GM23338 (cell line): ENCODE measurements around the gene CLDN17. TPM values are rescaled to one million over a fixed set of nuclear protein-coding genes. Genes with fewer than 3 reads are reported as not detected.

ENCODE experiments used
- ATAC-seq: fragments of 200-7000 bp; cut with Tn5 transposase; 3 replicates; pipeline ENCODE4 v1.9.1; 2020
- DNase-seq: peaks from one replicate; pipeline ENCODE4 v3.0.0-alpha.2; 2015; ENCODE audit warnings: low spot score
- H2AFZ ChIP-seq: fragments of 200-600 bp; sonication (generic); 2 replicates; pipeline ENCODE4 v1.8.0; 2016; ENCODE audit warnings: antibody characterized with exemption, mild to moderate bottlenecking, moderate library complexity
- H3F3A ChIP-seq: fragments of 200-600 bp; sonication (generic); replicated peaks from 2 replicates; pipeline ENCODE4 v1.8.0; 2017; ENCODE audit warnings: antibody characterized with exemption, mixed run types, low read depth
- H3K27ac ChIP-seq: fragments of 200-600 bp; sonication (generic); 2 replicates; pipeline ENCODE4 v1.6.1; 2016; ENCODE audit warnings: low read depth
- H3K27me3 ChIP-seq: fragments of 200-600 bp; sonication (generic); 2 replicates; pipeline ENCODE4 v1.8.0; 2016; ENCODE audit warnings: mild to moderate bottlenecking, mixed run types, moderate library complexity; ENCODE audit not compliant: insufficient read depth
- H3K36me3 ChIP-seq: fragments of 200-600 bp; sonication (generic); 2 replicates; pipeline ENCODE4 v1.8.0; 2016; ENCODE audit warnings: mild to moderate bottlenecking; ENCODE audit not compliant: insufficient read depth
- H3K4me1 ChIP-seq: fragments of 200-600 bp; sonication (generic); 2 replicates; pipeline ENCODE4 v1.8.0; 2016; ENCODE audit warnings: mild to moderate bottlenecking, moderate library complexity; ENCODE audit not compliant: insufficient read depth
- H3K4me2 ChIP-seq: fragments of 200-600 bp; sonication (generic); 2 replicates; pipeline ENCODE4 v1.7.1; 2017; ENCODE audit warnings: mixed run types
- H3K4me3 ChIP-seq: fragments of 200-600 bp; sonication (generic); 2 replicates; pipeline ENCODE4 v1.6.1; 2016; ENCODE audit warnings: mixed run types
- H3K79me2 ChIP-seq: fragments of 200-600 bp; sonication (generic); replicated peaks from 2 replicates; pipeline ENCODE4 v1.8.0; 2017; ENCODE audit warnings: mild to moderate bottlenecking; ENCODE audit not compliant: insufficient read depth
- H3K9me2 ChIP-seq: fragments of 200-600 bp; sonication (generic); 2 replicates; pipeline ENCODE4 v1.8.0; 2017; ENCODE audit not compliant: insufficient read depth
- H4K20me1 ChIP-seq: fragments of 200-600 bp; sonication (generic); replicated peaks from 2 replicates; pipeline ENCODE4 v1.8.0; 2017; ENCODE audit warnings: mild to moderate bottlenecking; ENCODE audit not compliant: insufficient read depth
- H3K27ac Mint-ChIP-seq: 2 replicates; pipeline ENCODE4 v1.8.0; 2020; ENCODE audit warnings: inconsistent platforms, mild to moderate bottlenecking, moderate library complexity, mixed read lengths
- H3K27me3 Mint-ChIP-seq: 3 replicates; pipeline ENCODE4 v1.8.0; 2022; ENCODE audit warnings: low read depth, mild to moderate bottlenecking, moderate library complexity, mixed read lengths, inconsistent platforms; ENCODE audit not compliant: insufficient read depth, poor library complexity
- H3K36me3 Mint-ChIP-seq: 3 replicates; pipeline ENCODE4 v1.8.0; 2021; ENCODE audit warnings: low read depth, mild to moderate bottlenecking, inconsistent platforms, moderate library complexity, mixed read lengths
- H3K4me1 Mint-ChIP-seq: 3 replicates; pipeline ENCODE4 v1.8.0; 2020; ENCODE audit warnings: mild to moderate bottlenecking, inconsistent platforms, mixed read lengths
- H3K4me3 Mint-ChIP-seq: 3 replicates; pipeline ENCODE4 v1.8.0; 2021; ENCODE audit warnings: moderate library complexity, mild to moderate bottlenecking, inconsistent platforms, mixed read lengths
- H3K9me3 Mint-ChIP-seq: 3 replicates; pipeline ENCODE4 v1.8.0; 2020; ENCODE audit warnings: moderate library complexity, mild to moderate bottlenecking, inconsistent platforms, mixed read lengths
- CREB1 ChIP-seq: fragments of 250-450 bp; sonication (Bioruptor Pico); IDR thresholded peaks from 2 replicates; pipeline ENCODE4 v1.5.0; 2020; ENCODE audit warnings: low read depth, mild to moderate bottlenecking, moderate library complexity
- EZH2 ChIP-seq: fragments of 200-600 bp; sonication (generic); IDR thresholded peaks from one replicate; pipeline ENCODE4 v1.8.0; 2017; ENCODE audit warnings: antibody characterized with exemption, mild to moderate bottlenecking, low read depth; ENCODE audit not compliant: unreplicated experiment
- JUNB ChIP-seq: IDR thresholded peaks from one replicate; pipeline ENCODE4 v1.6.1; 2016; ENCODE audit warnings: antibody characterized with exemption; ENCODE audit not compliant: unreplicated experiment
- NANOG ChIP-seq: IDR thresholded peaks from 2 replicates; pipeline ENCODE4 v1.6.1; 2016; ENCODE audit warnings: antibody characterized with exemption, borderline replicate concordance
- POLR2AphosphoS5 ChIP-seq: IDR thresholded peaks from 2 replicates; pipeline ENCODE4 v1.6.1; 2016; ENCODE audit warnings: antibody characterized with exemption, low read depth
- ZNF331 ChIP-seq: fragments of 250-450 bp; sonication (Bioruptor Pico); IDR thresholded peaks from 2 replicates; pipeline ENCODE4 v1.5.0; 2020; ENCODE audit warnings: low read depth, mild to moderate bottlenecking, moderate library complexity
- polyA plus RNA-seq: library from polyadenylated mRNA; unstranded; fragments of >200 nt; fragmentation: Nextera tagmentation; extraction: Ambion mirVana; gene quantifications from 2 replicates; pipeline ENCODE4 v1.2.1, GENCODE V29; 2016
- total RNA-seq: library from RNA; depleted of rRNA; stranded (reverse); fragments of >200 nt; shearing (Covaris generic); gene quantifications from 2 replicates; pipeline ENCODE4 v1.2.3, GENCODE V29; 2014
- TF ChIP-seq, protein P1 (sequence below): IDR thresholded peaks from 2 replicates; pipeline ENCODE4 v1.6.1; 2016; ENCODE audit warnings: antibody characterized with exemption
- TF ChIP-seq, protein P2 (sequence below): fragments of 250-450 bp; sonication (Bioruptor Pico); IDR thresholded peaks from 2 replicates; pipeline ENCODE4 v1.5.0; 2020; ENCODE audit warnings: mild to moderate bottlenecking, moderate library complexity

CLDN17 gene
- total and polyA plus RNA-seq, 2 experiments from 2014 or later: not detected

GRCh38 chr21:30166171-30166570 lies 434 bp downstream of the CLDN17 start:
- peaks cover 6% of the 10 kb centered on the region; the same call in 2 of the 3 replicates for H3K4me1 Mint-ChIP-seq
- Histone ChIP-seq H4K20me1 (no peaks in the 10 kb centered on the region), H3K27ac (no peak overlapping the region), H3K4me3 (no peak overlapping the region), H3K4me2 (no peak overlapping the region), H3F3A (no peaks in the 10 kb centered on the region), H3K27me3 (no peaks in the 10 kb centered on the region), H3K36me3 (no peaks in the 10 kb centered on the region), H3K9me2 (peaks cover 23% of the 10 kb centered on the region), H3K4me1 (no peaks in the 10 kb centered on the region), H3K79me2 (no peaks in the 10 kb centered on the region), H2AFZ (no peak overlapping the region)
- no peak overlapping the region for H3K4me3 Mint-ChIP-seq
- no peak overlapping the region for H3K27ac Mint-ChIP-seq
- H3K27me3 Mint-ChIP-seq: no peaks in the 10 kb centered on the region
- no peaks in the 10 kb centered on the region for H3K9me3 Mint-ChIP-seq
- DNase-seq (no peak), ATAC-seq (no peak)
- TF ChIP-seq, protein P1, sequence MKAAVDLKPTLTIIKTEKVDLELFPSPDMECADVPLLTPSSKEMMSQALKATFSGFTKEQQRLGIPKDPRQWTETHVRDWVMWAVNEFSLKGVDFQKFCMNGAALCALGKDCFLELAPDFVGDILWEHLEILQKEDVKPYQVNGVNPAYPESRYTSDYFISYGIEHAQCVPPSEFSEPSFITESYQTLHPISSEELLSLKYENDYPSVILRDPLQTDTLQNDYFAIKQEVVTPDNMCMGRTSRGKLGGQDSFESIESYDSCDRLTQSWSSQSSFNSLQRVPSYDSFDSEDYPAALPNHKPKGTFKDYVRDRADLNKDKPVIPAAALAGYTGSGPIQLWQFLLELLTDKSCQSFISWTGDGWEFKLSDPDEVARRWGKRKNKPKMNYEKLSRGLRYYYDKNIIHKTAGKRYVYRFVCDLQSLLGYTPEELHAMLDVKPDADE: no peak
- TF ChIP-seq EZH2 (no peak), CREB1 (no peak), JUNB (no peak), POLR2AphosphoS5 (no peak), NANOG (no peak), ZNF331 (CRISPR knock-in tag) (no peak)
- TF ChIP-seq, protein P2, sequence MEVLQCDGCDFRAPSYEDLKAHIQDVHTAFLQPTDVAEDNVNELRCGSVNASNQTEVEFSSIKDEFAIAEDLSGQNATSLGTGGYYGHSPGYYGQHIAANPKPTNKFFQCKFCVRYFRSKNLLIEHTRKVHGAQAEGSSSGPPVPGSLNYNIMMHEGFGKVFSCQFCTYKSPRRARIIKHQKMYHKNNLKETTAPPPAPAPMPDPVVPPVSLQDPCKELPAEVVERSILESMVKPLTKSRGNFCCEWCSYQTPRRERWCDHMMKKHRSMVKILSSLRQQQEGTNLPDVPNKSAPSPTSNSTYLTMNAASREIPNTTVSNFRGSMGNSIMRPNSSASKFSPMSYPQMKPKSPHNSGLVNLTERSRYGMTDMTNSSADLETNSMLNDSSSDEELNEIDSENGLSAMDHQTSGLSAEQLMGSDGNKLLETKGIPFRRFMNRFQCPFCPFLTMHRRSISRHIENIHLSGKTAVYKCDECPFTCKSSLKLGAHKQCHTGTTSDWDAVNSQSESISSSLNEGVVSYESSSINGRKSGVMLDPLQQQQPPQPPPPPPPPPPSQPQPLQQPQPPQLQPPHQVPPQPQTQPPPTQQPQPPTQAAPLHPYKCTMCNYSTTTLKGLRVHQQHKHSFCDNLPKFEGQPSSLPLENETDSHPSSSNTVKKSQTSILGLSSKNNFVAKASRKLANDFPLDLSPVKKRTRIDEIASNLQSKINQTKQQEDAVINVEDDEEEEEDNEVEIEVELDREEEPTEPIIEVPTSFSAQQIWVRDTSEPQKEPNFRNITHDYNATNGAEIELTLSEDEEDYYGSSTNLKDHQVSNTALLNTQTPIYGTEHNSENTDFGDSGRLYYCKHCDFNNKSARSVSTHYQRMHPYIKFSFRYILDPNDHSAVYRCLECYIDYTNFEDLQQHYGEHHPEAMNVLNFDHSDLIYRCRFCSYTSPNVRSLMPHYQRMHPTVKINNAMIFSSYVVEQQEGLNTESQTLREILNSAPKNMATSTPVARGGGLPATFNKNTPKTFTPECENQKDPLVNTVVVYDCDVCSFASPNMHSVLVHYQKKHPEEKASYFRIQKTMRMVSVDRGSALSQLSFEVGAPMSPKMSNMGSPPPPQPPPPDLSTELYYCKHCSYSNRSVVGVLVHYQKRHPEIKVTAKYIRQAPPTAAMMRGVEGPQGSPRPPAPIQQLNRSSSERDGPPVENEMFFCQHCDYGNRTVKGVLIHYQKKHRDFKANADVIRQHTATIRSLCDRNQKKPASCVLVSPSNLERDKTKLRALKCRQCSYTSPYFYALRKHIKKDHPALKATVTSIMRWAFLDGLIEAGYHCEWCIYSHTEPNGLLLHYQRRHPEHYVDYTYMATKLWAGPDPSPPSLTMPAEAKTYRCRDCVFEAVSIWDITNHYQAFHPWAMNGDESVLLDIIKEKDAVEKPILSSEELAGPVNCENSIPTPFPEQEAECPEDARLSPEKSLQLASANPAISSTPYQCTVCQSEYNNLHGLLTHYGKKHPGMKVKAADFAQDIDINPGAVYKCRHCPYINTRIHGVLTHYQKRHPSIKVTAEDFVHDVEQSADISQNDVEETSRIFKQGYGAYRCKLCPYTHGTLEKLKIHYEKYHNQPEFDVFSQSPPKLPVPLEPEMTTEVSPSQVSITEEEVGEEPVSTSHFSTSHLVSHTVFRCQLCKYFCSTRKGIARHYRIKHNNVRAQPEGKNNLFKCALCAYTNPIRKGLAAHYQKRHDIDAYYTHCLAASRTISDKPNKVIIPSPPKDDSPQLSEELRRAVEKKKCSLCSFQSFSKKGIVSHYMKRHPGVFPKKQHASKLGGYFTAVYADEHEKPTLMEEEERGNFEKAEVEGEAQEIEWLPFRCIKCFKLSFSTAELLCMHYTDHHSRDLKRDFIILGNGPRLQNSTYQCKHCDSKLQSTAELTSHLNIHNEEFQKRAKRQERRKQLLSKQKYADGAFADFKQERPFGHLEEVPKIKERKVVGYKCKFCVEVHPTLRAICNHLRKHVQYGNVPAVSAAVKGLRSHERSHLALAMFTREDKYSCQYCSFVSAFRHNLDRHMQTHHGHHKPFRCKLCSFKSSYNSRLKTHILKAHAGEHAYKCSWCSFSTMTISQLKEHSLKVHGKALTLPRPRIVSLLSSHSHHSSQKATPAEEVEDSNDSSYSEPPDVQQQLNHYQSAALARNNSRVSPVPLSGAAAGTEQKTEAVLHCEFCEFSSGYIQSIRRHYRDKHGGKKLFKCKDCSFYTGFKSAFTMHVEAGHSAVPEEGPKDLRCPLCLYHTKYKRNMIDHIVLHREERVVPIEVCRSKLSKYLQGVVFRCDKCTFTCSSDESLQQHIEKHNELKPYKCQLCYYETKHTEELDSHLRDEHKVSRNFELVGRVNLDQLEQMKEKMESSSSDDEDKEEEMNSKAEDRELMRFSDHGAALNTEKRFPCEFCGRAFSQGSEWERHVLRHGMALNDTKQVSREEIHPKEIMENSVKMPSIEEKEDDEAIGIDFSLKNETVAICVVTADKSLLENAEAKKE: no peak
- H3K36me3 Mint-ChIP-seq: no peaks in the 10 kb centered on the region
